Measurements from ENCODE around the gene ABHD12.

- TF ChIP-seq EZH2 (IDR thresholded peaks at IDR 0.05; ENCODE audit: borderline replicate concordance, low read length) (no peak), CTCF (IDR thresholded peaks at IDR 0.05; ENCODE audit: low read length) (no peak)
These were observed 96.7 kb downstream of the ABHD12 start for GRCh38 chr20:25293910-25294458.

Measured in OCI-LY1 (cell line).